Transverse colon (tissue), 4 donors: Measurements from ENCODE around the gene FNBP1L.

Source experiments
- CTCF ChIP-seq, 5 experiments: fragments of 200-600 bp in 3 of 5; fragments of 450-650 bp in 2 of 5; sonication (generic) in 3 of 5; IDR thresholded peaks; 1 replicate in 2 of 5; 2 replicates in 3 of 5; pipeline ENCODE4 v1.5.1; 2016 to 2017; ENCODE audit warnings: antibody characterized with exemption in 5 of 5, inconsistent platforms in 3 of 5, mild to moderate bottlenecking in 2 of 5, moderate library complexity in 1 of 5
- EP300 ChIP-seq: sonication (generic); formaldehyde crosslinking; IDR thresholded peaks from one replicate; pipeline ENCODE4 v1.6.1; 2017; ENCODE audit warnings: antibody characterized with exemption, low read depth
- POLR2AphosphoS5 ChIP-seq, 3 donors: sonication (generic); formaldehyde crosslinking; IDR thresholded peaks; one replicate each; pipeline ENCODE4 v1.6.1; 2016; ENCODE audit warnings: antibody characterized with exemption in 3 of 3

- TF ChIP-seq CTCF (IDR thresholded peaks at IDR 0.05) (no peak), EP300 (no peak), POLR2AphosphoS5 (IDR thresholded peaks at IDR 0.05) (no peak)
Measured at GRCh38 chr1:93483200-93483599, 35.3 kb downstream of the FNBP1L start.
